ENCODE measurements around the gene LRRC4.

Gene LRRC4

DNA sequence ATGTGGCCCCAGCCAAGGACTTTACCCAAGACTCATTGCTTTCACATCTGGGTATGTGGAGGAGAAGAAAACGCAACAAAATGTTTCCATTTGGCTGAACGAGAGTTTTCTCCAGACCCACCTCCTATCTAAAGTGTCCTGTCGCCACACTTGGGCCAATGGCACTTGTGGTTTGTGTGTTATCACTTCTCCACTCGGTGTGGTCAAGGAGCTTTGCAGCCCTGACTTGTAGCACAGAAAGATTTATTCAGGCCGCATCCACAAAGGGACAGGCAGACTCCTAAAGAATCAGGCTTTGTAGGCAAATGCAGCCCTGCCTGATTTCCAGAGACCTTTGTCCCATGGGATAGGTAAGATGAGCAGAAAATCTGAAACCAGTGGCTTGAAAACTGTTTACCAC lies 12.8 kb upstream of the LRRC4 start:
- Histone ChIP-seq H3K4me3 (ENCODE audit: low read depth, low read length) (no peak overlapping the region), H3K9me3 (no peaks in the 10 kb centered on the region), H3K4me1 (peaks cover 23% of the 10 kb centered on the region), H3K36me3 (no peaks in the 10 kb centered on the region), H3K27me3 (no peaks in the 10 kb centered on the region)
- TF ChIP-seq, protein P1, sequence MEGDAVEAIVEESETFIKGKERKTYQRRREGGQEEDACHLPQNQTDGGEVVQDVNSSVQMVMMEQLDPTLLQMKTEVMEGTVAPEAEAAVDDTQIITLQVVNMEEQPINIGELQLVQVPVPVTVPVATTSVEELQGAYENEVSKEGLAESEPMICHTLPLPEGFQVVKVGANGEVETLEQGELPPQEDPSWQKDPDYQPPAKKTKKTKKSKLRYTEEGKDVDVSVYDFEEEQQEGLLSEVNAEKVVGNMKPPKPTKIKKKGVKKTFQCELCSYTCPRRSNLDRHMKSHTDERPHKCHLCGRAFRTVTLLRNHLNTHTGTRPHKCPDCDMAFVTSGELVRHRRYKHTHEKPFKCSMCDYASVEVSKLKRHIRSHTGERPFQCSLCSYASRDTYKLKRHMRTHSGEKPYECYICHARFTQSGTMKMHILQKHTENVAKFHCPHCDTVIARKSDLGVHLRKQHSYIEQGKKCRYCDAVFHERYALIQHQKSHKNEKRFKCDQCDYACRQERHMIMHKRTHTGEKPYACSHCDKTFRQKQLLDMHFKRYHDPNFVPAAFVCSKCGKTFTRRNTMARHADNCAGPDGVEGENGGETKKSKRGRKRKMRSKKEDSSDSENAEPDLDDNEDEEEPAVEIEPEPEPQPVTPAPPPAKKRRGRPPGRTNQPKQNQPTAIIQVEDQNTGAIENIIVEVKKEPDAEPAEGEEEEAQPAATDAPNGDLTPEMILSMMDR (IDR thresholded peaks at IDR 0.05; ENCODE audit: low read depth, low read length), result no peak
- no peak for DNase-seq

DNA sequence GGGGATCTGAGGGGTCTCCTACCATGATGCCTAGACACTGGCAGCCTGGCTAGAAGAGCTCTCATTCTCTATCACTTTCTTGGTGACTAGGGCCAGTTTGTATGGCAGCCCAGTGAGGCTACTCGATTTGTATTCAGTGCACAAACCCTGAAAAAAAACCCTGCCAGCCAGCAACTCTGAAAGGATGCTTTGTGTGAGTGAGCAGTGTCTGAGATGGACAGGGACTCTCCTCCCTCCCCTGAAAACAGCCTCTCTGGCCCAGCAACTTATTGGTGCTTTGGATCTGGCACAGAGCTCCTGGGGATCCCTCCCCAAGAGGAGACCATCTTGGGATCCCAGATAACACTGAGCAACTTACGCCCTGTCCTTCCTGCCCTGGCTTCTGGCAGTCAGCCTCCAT lies 10.8 kb upstream of the LRRC4 start:
- no peak for DNase-seq
- no peaks in the 10 kb centered on the region for H3K36me3 ChIP-seq
- TF ChIP-seq, protein P1 (IDR thresholded peaks at IDR 0.05; ENCODE audit: low read depth, low read length), result no peak
- H3K27me3 ChIP-seq, result no peaks in the 10 kb centered on the region
- no peak overlapping the region for H3K4me3 ChIP-seq (ENCODE audit: low read depth, low read length)
- H3K4me1 ChIP-seq, result peaks cover 19% of the 10 kb centered on the region
- H3K9me3 ChIP-seq, result no peaks in the 10 kb centered on the region

DNA sequence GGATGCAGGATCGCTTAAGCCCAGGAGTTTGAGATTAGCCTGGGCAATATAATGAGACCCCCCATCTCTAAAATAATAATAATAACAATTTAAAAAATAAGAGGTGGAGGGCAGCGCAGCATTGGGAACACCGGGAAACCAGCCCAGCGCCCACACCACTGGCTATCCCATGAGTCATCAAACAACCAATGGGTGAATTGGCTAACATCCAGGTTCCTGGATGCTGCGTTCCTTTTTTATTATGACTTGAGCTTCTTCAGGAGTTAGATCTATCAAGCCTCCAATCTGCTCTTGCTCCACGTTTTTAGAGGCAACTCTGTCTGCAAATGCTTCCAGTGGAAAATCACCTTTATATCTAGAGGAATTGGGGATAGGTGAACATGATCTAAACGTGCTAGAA lies 10.0 kb upstream of the LRRC4 start:
- DNase-seq, result peak; percentile 58
- TF ChIP-seq, protein P1 (IDR thresholded peaks at IDR 0.05; ENCODE audit: low read depth, low read length), result no peak
- no peaks in the 10 kb centered on the region for H3K27me3 ChIP-seq
- H3K9me3 ChIP-seq, result no peaks in the 10 kb centered on the region
- H3K4me3 ChIP-seq (ENCODE audit: low read depth, low read length), result no peak overlapping the region
- peaks cover 19% of the 10 kb centered on the region for H3K4me1 ChIP-seq
- no peaks in the 10 kb centered on the region for H3K36me3 ChIP-seq

DNA sequence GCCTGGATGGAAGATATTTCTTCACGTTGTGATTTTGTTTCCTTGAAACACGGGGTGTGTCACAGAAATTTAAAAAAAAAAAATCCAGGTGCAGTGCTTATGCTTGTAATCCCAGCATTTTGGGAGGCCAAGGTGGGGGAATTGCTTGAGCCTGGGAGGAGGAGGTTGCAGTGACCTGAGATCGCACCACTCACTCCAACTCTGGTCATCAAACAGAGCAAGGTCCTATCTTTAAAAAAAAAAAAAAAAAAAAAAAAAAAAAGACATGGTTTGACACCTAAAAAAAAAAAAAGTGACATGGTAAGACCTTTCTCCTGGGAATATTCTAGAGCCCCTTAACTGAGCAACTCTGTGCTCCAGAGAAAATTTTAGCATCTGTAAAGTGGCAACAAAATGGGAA lies 9.0 kb upstream of the LRRC4 start:
- H3K4me1 ChIP-seq, result peaks cover 18% of the 10 kb centered on the region

DNA sequence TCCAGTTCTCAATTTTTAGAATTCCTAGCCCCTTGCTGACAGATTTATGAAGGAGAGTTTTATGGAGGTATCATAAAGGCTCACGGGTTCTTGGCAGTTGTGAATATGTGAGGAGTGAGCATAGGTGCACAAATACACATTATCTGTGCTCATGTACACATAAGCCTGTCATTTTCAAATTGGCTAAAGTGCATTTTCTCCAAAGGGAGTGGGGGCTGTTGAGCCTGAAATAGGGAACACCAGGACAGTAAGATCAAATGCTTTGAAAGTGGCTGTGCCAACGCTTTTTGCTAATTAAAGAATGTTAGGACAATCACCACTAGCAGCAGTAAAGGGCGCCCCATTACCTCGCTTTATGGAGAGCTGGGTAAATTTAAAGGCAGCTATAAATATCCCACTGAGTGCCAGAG lies 8.3 kb upstream of the LRRC4 start:
- H3K4me1 ChIP-seq, result peaks cover 12% of the 10 kb centered on the region
- no peaks in the 10 kb centered on the region for H3K36me3 ChIP-seq
- TF ChIP-seq, protein P1 (IDR thresholded peaks at IDR 0.05; ENCODE audit: low read depth, low read length), result no peak; the same call in 1 of the 2 replicates
- no peak overlapping the region for H3K4me3 ChIP-seq (ENCODE audit: low read depth, low read length)
- no peak for DNase-seq
- H3K9me3 ChIP-seq, result no peaks in the 10 kb centered on the region
- H3K27me3 ChIP-seq, result no peaks in the 10 kb centered on the region

More for the DNA sequence above, 9.0 kb upstream of the LRRC4 start:
- TF ChIP-seq, protein P1 (IDR thresholded peaks at IDR 0.05; ENCODE audit: low read depth, low read length), result no peak
- H3K27me3 ChIP-seq, result no peaks in the 10 kb centered on the region
- no peaks in the 10 kb centered on the region for H3K36me3 ChIP-seq
- no peak for DNase-seq
- H3K9me3 ChIP-seq, result no peaks in the 10 kb centered on the region
- H3K4me3 ChIP-seq (ENCODE audit: low read depth, low read length), result no peak overlapping the region

DNA sequence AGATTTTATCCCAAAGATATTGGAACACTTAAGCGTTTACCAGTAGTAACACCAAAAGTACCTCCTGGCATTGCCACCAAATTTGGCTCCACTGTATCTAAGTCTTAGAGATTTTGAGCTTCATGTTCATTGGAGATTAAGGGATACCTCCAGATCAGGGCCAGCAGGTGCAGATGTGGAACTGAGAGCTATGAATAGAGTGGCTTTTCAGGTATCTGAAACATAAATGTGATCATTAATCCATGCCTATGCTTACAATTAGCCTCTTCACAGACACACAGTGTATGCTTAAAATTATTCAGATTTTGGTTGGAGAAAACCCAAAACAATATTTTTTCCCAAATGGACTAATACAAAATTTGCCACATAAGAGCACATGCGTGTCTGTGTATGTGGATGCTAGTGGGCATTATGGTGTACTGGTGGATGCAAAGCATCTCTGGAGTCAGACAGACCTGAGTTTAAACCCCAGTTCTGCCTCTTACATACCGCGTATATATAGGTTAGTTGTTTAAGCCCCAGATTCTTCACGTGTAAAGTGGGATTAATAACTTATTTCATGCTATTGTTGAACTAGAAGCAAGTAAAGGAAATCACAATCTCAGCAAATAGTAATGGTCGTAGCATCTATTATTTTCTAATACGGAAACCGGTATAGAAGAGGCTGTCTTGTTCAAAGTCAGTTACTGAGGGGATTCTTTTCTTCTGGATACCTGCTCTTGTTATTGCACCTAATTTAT lies 6.8 kb upstream of the LRRC4 start:
- no peak for DNase-seq
- H3K27me3 ChIP-seq, result no peaks in the 10 kb centered on the region
- TF ChIP-seq, protein P1 (IDR thresholded peaks at IDR 0.05; ENCODE audit: low read depth, low read length), result no peak
- peaks cover 8% of the 10 kb centered on the region for H3K4me1 ChIP-seq
- H3K4me3 ChIP-seq (ENCODE audit: low read depth, low read length), result no peak overlapping the region
- H3K9me3 ChIP-seq, result no peaks in the 10 kb centered on the region
- no peaks in the 10 kb centered on the region for H3K36me3 ChIP-seq
